HG03159 (cell line): ENCODE measurements around the gene YTHDF2.
"Not testable (repeated sequence)": the region's sequence is repeated elsewhere in the genome, so short reads cannot be mapped to it uniquely, and the experiment has no call there.

Experiments used
- ATAC-seq: cut with Tn5 transposase; IDR thresholded peaks from one replicate; pipeline ENCODE4 v1.9.1; 2021; ENCODE audit warnings: mild to moderate bottlenecking, moderate library complexity; ENCODE audit not compliant: unreplicated experiment

The YTHDF2 gene

DNA sequence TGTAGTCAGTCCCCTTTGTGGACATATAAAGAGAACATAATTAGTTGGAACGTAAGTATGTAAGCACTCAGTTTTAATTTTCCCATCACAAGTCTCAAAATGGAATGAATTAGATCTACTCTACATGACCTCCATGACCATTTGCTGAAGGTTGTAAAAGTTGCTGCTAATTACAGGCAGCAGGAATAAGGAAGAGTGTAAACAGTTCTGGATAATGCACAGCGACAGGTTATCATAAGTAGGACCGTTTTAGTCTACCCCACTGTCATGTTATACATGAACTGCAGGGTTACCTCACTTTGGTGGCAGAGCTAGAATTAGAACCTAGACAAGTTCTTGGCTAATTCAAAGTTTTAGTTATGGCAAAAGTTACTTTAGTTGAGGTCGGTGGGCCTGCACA is 21.7 kb downstream of the YTHDF2 start:
- ATAC-seq: no peak

DNA sequence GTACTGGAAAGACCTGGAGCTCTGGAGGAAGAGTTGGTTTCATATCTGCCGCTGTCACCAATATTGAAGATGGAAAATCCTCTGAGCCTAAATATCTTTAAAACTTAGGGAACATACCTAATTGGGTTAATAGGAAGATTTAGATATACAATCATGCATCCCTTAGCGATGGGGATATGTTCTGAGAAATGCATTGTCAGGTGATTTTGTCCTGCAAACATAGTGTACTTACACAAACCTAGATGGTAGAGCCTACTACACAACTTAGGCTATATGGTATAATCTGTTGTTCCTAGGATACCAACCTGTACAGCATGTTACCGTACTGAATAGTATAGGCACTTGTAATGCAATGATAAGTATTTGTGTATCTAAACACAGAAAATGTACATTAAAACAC is 22.5 kb downstream of the YTHDF2 start:
- no peak for ATAC-seq

DNA sequence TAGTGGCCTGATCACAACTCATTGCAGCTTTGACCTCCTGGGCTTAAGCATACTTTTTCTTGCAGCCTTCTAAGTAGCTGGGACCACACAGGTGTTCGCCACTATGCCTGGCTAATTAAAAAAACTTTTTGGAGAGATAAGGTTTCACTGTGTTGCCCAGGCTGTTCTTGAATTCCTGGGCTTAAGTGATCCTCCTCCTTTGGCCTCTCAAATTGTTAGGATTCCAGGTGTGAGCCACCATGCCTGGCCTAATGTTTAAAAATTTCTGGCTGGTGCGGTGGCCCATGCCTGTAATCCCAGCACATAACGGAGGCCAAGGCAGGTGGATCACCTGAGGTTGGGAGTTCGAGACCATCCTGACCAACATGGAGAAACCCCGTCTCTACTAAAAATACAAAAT is 24.4 kb downstream of the YTHDF2 start:
- ATAC-seq: no peak

DNA sequence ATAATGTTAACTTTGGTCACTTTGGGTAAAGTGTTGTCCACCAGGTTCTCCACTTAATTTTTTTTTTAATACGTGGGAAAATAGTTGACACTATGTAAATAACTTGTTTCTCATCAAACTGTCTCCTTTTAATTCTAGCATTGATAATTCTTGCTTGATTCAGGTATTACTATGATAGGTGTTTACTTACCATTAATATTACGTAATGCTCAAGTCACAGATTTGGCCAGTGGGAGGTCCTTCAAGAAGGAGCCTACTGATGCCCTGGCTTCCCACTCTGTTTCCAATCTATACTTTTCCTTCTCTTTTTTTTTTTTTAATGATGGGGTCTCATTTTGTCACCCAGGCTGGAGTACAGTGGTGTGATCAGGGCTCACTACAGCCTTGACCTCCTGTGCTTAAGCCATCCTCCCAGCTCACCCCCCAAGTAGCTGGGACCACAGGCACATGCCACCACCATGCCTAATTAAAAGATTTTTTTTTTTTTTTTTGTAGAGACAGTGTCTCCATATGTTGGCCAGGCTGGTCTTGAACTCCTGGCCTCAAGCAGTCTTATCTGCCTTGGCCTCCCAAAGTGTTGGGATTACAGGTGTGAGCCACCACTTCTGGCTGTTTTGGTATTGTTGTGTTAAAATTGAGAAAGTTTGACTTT is 29.9 kb downstream of the YTHDF2 start:
- ATAC-seq: no peak

DNA sequence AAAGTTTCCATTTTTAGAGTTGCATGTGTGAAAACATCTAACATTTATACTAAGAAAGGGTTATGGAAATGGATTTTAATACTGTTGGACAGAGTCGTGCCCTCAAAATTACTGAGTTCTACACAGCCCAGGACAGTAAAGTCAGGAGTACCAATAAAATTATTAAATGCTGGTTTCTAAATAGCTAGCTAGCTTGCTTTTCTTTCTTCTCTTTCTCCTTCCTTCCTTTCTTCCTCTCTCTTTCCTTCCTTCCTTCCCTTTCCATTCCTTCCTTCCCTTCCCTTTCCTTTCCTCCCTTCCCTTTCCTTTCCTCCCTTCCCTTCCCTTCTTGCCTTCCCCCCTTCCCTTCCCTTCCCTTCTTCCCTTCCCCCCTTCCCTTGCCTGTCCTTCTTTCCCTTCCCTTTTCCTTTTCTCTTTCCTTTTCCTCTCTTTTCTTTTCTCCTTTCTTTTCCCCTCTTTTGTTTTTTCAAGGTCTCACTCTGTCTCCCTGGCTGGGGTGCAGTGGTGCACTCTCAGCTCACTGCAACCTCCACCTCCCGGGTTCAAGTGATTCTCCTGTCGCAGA is 33.9 kb downstream of the YTHDF2 start:
- ATAC-seq: no peak

DNA sequence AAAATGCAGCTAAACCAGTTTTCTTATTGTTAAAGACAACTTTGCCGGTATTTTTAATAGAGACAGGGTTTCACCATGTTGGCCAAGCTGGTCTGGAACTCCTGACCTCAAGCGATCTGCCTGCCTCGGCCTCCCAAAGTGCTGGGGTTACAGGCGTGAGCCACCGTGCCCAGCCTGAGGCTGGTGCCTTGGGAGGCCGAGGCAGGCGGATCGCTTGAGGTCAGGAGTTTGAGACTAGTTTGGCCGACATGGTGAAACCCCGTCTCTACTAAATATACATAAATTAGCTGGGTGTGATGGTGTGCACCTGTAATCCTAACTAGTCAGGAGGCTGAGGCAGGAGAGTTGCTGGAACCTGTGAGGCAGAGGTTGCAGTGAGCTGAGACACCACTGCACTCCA is 35.2 kb downstream of the YTHDF2 start:
- ATAC-seq: not testable (repeated sequence)

DNA sequence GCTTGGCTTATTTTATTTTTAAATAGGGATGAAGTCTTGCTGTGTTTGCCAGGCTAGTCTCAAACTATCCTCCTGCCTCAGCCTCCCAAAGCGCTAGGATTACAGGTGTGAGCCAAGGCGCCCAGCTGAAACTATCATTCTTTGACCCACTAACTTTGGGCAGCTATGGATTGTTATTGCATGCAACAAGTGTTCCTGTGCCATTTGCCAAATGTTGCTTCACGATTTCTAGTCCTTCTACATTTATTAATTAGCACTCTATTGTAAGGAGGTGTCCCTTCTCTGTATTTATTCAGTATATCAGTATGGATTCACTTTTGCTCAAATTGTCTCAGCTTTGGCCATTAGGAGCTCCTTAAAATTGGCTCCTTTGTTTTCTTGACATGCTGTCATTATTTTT is 36.4 kb downstream of the YTHDF2 start:
- ATAC-seq: no peak

DNA sequence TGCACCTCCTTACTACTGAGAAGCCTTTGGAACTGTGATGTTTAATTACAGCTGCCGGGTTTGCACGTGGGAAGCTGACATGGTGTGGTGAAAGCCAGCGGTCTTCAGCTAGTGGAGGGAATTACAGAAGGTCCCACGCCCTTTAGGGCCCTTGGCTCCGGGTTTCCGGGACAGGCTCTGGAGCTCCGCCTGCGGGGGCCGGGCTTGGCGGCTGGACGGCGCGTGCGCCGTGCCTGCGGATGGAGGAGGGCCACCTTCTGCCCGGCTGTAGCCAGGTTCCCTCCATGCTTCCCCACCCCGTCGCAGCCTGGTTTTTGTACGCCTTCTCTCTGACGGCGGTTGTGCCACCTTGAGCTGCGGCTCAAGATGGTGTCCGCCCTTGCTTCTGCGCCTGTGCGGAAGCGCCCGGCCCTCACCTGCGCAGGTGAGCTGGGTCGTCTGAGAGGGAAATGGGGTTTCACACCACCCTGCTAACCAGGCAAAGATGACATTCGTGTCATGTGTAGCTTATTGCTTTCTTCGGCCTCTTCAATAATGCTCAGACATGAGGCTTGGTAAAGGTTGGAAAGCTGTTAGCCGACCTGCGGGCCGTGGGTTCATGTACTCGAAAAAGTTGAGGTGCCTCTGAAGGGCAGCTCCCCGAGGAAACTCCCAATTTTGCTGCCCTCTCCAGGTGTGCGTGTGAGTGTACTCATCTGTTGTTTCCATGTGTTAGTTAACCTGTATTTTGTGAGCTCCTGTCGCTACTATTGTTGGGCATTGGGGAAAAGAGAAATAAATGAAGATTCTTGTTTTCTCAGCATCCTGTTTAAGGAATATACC is 38.6 kb downstream of the YTHDF2 start:
- ATAC-seq: no peak

DNA sequence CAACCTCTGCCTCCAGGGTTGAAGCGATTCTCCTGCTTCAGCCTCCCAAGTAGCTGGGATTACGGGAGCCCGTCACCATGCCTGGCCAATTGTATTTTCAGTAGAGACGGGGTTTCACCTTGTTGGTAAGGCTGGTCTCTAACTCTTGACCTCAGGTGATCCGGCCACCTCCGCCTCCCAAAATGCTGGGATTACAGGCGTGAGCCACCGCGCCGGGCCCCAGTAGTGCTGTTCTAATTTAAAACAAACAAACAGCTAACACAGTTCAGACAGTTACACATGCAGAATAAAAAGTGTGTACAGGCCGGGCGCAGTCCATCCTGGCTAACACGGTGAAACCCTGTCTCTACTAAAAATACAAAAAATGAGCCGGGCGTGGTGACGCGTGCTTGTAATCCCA is 39.6 kb downstream of the YTHDF2 start:
- ATAC-seq: no peak

DNA sequence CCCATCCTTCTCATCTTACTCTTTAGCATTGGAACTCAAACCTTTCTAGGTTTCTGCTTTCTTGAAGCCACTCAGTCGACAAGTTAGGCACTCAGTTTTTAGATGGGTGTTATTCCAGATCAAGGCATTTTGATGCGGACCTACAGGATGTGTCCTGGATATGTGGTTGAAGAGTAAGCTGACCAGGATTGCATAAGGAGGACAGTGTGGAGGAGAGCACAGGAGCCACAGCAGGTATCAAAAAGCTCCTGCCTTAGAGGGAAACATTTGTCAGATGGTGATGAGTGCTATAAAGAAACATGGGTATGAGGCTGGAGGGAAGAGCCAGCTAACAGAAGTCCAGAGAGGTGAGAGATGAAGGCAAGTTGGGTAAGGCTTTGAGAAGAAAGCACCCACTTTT is 41.3 kb downstream of the YTHDF2 start:
- no peak for ATAC-seq

DNA sequence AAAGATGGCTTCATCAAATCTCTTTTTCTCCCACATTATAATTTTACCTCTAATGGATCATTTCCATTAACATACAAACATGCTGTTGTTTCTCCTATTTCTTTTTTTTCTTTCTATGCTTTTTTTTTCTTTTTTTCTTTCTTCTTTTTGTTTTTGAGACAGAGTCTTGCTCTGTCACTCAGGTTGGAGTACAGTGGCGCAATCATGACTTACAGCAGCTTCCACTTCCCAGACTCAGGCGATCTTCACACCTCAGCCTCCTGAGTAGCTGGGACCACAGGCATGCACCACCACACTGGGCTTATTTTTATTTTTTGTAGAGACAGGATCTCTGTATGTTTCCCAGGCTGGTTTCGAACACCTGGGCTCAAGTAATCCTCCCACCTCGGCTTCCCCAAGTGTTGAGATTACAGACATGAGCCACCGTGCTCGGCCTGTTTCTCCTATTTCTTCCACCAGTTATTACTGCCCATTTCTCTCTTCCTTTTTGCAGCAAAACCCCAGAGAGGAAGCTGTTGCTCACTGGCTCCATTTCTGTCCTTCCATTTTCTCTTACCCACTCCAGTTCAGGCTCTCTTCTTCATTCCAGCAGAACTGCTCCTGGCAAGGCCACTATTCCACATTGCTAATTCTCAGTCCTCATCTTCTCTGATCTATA is 43.1 kb downstream of the YTHDF2 start:
- ATAC-seq: no peak

DNA sequence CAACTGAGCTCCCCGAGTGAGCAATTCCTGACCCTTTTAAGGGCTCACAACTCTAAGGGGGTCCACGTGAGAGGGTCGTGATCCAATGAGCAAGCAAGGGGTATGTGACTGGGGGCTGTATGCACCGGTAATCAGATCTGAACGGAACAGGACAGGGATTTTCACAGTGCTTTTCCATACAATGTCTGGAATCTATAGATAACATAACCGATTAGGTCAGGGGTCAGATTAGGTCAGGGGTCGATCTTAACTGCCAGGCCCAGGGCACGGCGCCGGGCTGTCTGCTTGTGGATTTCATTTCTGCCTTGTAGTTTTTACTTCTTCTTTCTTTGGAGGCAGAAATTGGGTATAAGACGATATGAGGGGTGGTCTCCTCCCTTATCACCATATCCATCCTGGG is 44.6 kb downstream of the YTHDF2 start:
- no peak for ATAC-seq

DNA sequence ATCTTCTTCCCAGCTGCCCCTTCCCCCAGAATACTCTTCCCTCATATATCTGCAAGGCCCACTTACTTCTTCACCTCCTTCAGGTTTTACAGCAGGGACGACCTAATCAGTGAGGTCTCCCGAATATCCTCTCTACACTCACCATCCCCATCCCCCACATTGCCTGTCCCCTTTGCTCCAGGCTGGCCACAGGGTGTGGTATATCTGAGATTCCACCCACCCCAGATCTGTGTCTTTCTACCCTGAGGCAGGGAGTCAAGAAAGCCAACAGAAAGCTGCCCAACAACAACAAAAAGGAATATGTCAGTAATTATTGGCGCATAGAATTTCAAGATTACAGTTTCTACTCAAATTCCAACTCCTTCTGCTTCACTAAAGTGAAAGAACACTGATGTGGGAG is 45.3 kb downstream of the YTHDF2 start:
- ATAC-seq: no peak

DNA sequence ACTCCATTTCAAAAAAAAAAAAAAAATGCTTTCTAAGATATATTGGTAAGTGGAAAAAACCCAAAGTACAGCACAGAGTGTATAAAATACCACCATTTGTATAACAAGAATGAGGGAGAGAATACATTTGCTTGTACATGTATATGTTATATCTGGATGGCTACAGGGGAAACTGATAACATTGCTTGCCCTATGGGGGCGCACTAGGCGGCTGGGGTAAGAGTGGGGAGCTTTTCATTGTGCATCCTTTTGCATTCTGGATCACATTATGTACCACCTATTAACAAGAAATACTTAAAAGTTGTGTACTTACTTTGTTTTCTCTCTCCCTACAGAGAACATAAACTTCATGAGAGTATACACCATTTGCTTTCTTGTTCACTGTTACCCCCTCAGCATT is 46.6 kb downstream of the YTHDF2 start:
- no peak for ATAC-seq

DNA sequence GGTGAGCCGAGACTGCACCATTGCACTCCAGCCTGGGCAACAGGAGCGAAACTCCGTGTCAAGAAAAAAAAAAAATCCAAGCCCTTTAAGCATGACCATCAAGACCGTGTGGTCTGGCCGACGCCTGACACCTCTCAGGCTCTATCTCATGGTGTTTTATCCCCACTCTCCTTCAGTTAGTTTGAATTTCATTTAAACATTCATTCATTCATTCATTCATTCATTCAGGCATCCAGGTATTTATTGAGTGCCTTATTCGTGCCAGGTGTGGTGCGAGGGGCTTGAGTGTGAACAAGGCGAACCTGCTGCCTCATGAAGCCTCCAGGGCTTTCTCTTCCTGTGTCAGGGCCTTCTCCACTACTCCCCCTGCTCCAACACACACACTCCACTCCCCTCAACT is 52.7 kb downstream of the YTHDF2 start:
- no peak for ATAC-seq

DNA sequence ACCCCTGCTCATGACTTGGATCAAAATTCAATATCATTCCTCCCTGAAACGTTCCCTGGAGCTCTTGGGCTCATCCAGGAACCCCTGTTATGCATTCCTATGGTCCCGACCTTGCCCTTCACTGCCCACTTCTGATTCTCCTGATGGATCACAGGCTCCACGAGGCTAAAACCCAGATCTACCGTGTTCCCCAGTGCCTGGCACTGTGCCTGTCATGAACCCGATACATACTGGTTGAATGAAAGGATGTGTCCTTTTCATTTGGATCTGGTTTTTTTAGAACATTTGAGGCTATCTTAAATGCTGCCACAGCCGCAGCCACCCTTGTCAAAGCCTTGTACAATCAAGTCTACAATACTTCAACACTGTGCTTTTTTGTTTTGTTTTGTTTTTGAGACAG is 53.1 kb downstream of the YTHDF2 start:
- no peak for ATAC-seq

DNA sequence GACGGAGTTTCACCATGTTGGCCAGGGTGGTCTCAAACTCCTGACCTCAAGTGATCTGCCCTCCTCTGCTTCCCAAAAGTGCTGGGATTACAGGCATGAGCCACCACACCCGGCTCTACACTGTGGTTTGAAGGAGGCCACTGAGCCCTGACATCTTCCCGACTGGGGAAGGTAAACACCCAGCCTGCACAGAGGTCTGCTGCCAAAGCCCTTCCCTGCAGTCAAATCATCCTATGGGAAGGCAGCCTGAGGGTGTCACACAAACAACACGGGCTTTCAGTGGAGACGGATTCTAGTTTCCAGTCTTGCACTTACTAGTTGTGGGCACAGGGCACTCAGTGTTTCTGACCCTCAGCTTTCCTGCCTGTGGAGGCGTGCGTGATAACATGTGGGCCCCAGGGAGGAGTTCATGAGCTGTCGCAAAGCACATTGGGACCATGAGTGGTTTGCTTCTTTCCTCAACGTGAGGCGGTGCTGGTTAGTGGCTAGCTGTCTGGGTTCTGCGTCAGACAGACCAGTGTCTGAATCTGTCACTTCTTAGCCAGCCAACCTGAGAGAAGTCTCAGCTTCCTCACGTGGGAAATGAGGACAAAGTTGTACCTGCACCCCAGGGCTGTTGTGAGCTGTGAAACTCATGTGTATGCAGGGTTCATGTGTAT is 53.8 kb downstream of the YTHDF2 start:
- ATAC-seq: no peak

DNA sequence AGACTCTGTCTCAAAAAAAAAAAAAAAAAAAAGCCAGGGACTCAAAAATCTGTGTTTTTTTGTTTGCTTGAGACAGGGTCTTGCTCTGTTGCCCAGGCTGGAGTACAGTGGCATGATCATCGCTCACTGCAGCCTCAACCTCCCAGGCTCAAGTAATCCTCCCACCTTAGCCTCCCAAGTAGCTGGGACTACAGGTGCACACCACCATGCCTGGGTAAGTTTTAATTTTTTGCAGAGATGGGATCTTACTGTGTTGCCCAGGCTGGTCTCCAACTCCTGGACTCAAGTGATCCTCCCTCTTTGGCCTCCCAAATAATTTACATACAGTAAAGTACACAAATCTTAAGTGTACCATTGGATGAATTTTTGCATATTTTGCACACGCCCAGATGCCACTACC is 55.2 kb downstream of the YTHDF2 start:
- ATAC-seq: not testable (repeated sequence)

DNA sequence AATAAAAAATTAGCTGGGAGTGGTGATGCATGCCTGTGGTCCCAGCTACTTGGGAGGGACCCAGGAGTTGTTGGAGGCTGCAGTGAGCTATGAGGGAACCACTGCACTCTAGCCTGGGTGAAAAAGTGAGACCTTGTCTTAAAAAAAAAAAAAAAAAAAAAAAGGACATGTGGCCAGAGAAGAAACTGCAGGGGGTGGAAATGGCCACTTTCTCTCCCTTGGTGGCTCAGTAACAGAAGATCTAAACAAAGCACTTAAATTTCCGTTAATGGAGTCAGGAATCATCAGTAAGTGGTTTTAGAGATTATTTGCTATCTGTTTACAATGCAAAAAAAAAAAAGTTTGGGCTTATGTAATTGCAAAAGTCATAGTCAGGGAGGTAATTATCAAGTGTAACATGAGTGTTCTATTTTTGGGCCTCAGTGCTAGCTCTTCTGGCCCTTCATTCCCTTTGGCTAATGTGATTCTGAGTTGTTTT is 55.9 kb downstream of the YTHDF2 start:
- no peak for ATAC-seq

DNA sequence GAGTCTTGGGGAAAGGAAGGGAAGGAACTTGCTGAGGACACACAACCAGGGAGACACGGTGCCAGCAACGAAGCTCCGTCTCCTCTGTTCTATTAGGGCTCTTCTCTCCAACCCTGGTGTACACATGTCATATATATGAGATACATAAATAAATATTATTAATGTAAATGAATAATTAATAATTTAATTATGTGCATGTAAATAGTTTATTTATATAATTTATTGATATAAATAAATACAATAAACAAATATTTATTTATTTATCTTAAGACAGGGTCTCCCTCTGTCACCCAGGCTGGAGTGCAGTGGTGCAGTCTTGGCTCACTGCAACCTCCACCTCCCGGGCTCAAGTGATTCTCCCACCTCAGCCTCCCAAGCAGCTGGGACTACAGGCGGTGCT is 57.8 kb downstream of the YTHDF2 start:
- not testable (repeated sequence) for ATAC-seq
